NCI-H1436 treated with DMSO at 0.1 percent for 48 hours (cell line): Measurements from ENCODE around the gene CFHR1.
"Not testable (repeated sequence)": the region's sequence is repeated elsewhere in the genome, so short reads cannot be mapped to it uniquely, and the experiment has no call there.

Source experiments
- DNase-seq: peaks from one replicate; lab custom pipeline; 2025; lab: John Stamatoyannopoulos, UW

The CFHR1 gene

DNA sequence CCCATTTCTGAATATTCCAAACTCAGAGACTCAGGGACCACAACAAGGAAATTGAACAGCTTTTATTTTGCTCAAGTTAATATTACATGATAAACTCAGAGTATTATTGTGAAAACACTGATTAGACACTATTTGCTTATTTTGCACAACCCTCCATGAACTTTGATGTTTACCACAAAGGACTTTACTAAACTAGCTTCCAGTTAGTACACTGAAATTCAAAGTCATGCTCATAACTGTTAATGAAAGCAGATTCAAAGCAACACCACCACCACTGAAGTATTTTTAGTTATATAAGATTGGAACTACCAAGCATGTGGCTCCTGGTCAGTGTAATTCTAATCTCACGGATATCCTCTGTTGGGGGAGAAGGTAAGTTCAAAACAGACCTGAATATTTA, at the start of gene CFHR1:
CFHR1 (plus strand) TSS at position 201 of the 400 bp plus-strand sequence; CDS start at position 315, 114 bp downstream.
- not testable (repeated sequence) for DNase-seq

DNA sequence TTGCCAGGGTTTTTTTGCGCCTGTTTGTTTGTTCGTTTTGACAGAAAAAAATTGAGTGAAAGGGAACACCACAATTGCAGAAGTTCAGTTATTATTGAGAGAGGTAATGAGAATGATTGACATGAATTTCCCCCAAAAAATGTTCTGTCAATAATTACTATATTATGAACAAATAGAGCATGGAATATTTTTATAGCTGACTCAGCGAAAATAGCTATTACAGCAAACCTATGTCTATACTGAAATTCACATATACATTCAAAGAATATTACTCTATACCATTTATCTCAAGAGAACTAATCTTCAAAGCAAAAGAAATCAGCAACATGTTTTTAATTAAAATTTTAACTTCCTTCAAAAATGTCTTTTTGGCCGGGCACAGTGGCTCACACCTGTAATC, 49.7 kb upstream of the CFHR1 start:
- not testable (repeated sequence) for DNase-seq

DNA sequence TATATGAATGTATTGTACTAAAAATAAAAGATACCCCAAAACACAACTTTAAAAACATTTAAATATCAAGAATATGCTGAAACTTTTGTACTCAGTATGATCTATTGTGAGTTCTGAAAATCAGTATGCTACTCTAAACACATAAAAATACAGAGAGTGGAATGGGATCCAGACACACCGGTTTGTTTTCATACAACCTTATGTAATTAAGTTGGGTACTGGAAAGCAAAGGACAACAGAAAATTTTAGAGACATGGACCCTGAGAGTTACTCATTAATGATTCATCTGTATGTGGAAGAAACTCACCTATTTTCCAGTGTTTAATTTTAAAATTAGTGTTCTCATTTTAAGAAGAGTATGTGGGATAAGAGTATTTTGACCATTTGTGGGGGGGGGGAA, 45.8 kb upstream of the CFHR1 start:
- no peak for DNase-seq

DNA sequence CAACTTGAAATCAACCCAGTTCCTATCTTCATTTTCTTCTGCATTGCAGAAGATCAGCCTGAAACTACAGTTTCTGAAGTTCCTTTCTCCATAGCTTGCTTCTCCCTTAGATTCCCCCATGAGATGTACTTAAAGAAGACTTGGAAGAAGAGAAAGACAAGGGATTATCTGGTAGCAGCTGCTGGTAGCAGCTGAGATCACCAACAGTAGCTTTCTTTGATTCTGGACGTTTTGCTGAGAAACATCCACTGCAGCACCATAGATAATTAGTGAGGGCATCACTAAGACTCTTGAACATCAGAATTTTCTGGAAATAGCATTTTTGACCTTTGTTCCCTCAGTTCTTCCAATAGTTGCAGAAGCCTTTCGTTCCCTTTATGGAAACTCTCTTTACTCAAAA, 45.4 kb upstream of the CFHR1 start:
- DNase-seq = no peak

DNA sequence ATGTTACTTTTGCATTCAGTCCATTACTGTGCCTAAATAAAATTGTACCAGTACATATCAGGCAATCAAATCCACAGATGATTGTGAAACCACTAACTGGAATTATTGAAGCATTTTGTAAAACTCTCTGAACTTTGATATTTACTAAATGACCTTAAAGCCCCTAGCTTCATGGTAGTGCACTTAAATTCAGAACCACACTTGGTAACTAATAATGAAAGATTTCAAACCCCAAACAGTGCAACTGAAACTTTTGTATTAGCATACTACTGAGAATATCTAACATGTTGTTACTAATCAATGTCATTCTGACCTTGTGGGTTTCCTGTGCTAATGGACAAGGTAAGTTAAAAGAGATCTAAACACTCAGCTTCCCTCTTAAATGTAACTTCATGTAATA, 44.9 kb upstream of the CFHR1 start, which contains the start of gene CFHR3:
CFHR3 (plus strand) TSS at position 238 of the 400 bp plus-strand sequence; CDS start at position 285, 47 bp downstream.
- no peak for DNase-seq

DNA sequence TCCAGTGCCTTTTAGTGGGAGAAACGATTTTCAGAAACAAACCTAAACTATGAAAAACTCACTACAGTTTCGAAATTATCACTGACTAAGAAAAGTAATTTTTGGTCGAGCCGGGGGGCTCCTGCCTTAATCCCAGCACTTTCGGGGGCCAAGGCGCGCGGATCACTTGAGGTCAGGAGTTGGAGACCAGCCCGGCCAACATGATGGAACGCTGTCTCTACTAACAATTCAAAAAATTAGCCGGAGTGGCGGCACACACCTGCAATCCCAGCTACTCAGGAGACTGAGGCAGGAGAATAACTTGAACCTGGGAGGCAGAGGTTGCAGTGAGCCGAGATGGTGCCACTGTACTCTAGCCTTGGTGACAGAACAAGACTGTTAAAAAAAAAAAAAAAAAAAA, 41.9 kb upstream of the CFHR1 start:
- DNase-seq = no peak

DNA sequence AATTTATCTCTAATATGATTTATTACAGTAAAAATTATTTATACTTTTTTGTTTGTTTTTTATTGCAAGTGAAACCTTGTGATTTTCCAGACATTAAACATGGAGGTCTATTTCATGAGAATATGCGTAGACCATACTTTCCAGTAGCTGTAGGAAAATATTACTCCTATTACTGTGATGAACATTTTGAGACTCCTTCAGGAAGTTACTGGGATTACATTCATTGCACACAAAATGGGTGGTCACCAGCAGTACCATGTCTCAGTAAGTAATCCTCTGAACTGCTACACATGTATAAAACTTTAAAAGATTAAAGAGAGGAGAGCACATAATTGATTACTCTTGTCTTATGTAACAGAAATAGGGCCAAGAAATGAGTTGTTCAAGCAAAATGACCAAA, 40.4 kb upstream of the CFHR1 start:
- no peak for DNase-seq

DNA sequence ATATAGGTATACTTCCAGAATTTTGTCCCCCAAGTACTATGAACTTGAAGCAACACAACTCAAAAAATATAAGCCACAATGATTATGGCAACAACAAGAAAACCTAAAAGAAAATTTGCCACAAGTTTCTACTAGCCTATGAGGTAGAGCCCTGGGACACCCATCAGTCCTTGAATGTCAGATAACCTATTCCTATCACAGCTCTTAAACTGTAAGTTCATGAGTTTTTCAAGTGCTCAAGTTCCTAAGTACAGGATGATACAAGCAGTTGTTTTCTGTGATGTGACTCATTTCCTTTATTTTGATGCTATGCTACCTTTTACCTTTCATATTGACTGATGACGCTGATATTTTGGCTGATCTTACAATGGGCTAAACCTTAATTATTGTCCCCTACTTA, 28.3 kb upstream of the CFHR1 start:
- DNase-seq = not testable (repeated sequence)

DNA sequence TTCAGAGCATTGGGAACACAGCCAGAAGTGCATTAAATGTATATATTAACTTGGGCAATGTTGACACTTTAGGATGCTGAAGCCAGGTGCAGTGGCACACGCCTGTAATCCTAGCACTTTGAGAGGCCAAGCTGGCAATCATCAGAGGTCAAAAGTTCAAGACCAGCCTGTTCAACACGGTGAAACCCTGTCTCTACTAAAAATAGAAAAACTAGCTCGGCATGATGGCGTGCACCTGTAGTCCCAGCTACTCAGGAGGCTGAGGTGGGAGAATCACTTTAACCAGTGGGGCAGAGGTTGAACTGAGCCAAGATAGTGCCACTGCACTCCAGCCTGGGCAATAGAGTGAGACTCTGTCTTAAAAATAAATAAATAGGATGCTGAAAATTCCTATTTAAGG, 25.4 kb upstream of the CFHR1 start:
- DNase-seq = peak; percentile 85

DNA sequence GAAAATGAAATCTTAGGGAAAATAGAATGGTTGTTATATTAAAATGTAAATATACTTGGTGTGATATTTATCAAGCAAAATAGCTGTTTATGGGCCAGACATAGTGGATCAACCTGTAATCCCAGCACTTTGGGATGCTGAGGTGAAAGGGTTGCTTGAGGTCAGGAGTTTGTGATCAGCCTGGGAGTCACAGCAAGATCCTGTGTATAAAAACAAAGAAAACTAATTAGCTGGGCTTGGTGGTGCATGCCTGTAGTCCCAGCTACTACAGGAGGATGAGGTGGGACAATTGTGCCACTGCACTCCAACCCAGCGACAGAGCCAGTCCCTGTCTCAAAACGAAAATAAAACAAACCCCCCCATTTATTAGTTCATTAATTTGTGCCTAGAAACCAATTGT, 21.6 kb upstream of the CFHR1 start:
- no peak for DNase-seq

DNA sequence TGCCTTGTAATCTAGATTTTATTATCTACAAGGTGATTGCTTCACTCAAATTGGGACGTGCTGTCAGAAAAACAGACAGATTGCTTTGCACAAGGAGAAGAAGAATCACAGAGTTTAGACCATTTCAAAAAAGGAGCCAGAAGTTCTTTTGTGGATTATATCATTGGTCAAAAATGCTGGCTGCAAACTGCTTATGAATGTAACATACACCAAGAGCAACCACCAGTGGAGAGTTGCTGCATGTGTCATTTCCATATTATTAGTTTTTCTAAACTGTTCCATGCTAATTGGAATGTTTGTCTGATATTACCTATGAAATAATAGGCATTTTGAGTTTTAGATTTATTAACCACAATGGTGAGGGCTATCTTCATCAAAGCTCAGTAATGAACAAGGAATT, 17.6 kb upstream of the CFHR1 start:
- DNase-seq = not testable (repeated sequence)

DNA sequence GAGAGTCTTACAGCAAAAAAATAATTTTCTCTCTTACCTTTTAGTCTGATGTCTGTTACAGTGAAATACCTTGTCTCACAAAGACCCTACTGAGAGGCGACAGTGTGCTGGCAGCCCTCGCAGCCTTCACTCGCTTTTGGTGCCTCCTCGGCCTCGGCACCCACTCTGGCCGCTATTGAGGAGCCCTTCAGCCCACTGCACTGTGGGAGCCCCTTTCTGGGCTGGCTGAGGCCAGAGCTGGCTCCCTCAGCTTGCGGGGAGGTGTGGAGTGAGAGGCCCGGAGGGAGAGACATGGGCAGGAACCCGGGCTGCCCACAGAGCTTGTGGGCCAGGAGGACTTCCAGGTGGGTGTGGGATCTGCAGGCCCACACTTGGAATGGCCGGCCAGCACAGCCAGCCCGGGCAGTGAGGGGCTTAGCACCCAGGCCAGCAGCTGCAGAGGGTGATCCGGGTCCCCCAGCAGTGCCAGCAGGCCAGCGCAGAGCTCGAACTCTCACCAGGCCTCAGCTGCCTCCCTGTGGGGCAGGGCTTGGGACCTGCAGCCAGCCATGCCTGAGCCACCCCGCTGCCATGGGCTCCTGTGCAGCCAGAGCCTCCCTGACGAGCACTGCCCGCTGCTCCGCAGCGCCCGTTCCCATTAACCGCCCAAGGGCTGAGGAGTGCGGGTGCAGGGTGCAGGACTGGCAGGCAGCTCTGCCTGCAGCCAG, 10.8 kb upstream of the CFHR1 start:
- no peak for DNase-seq

DNA sequence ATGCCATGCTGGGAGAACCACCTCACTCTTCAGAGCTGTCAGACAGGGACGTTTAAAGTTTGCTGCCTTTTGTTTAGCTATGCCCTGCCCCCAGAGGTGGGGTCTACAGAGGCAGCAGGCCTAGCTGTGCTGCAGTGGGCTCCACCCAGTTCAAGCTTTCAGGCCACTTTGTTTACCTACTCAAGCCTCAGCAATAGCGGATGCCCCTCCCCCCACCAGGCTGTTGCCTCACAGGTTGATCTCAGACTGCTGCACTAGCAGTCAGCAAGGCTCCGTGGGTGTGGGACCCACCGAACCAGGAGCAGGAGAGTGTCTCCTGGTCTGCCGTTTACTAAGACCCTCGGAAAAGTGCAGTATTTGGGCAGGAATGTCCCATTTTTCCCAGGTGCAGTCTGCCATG, 2.1 kb upstream of the CFHR1 start:
- DNase-seq = not testable (repeated sequence)

DNA sequence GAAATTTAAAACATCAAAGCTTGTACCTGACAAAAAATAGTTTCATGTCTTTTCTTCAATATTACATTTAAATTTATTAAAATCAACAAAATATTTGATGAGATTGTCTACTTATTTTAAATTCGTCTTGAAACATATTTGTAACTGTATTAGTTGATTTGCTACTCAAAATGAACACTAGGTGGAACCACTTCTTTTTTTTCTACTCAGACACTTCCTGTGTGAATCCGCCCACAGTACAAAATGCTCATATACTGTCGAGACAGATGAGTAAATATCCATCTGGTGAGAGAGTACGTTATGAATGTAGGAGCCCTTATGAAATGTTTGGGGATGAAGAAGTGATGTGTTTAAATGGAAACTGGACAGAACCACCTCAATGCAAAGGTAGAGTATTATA, 8.3 kb downstream of the CFHR1 start:
- not testable (repeated sequence) for DNase-seq

DNA sequence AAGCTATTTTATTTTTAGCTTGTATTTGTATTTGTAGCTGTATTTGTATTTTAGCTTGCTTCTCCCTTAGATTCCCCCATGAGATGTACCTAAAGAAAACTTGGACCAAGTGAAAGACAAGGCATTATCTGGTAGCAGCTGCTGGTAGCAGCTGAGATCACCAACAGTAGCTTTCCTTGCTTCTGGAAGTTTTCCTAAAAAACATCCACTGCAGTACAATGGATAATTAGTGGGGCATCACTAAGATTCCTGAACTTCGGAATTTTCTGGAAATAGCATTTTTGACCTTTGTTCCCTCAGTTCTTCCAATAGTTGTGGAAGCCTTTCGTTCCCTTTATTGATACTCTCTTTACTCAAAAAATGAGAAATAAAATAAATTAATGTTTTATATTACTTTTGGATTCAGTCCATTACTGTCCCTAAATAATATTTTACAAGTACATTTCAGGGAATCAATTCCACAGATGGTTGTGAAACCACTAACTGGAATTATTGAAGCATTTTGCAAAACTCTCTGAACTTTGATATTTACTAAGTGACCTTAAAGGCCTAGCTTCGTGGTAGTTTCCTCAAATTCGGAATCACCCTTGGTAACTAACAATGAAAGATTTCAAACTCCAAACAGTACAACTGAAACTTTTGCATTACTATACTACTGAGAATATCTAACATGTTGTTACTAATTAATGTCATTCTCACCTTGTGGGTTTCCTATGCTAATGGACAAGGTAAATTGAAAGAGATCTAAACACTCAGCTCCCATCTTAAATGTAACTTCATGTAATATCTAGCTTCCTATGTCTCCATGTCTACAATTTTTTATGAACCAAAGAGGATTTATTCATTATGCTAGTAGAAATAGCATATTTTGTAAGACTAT, 30.3 kb downstream of the CFHR1 start:
- DNase-seq = not testable (repeated sequence)

DNA sequence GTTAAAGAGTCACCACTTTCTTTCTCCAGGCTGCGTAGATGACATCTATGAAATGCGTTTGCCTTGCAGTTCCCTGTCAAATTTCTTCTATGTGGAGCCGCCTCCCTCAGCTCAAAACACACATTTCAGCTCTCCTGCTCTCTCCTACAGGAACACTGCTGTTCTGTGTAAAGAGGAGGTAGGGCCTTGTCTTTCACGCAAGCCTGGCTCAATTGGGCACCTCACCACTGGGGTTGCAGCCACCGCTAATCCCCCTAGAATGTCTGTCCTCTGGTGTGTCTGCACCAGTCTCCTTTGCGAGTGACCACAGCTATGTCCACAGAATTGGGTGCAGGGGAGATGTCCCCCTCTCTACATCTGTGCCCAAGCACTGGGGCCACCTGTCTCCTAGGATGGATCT, 36.5 kb downstream of the CFHR1 start:
- no peak for DNase-seq

DNA sequence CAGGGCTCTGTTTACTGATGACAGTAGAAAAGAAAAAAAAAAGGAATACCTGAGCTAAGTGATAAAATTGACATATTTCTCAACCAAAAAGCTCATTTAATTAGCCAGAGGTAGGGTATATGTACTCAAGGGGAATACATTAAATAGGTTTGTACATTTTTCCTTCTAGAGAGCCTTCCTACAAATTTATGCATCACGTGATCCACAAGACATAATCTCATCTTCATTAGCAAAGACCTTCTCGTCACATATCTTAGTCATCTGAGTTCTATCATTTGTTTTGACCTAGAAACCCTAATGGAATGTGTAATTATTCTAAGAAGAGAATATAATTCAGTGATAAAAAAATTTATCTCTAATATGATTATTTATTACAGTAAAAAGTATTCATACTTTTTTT, 37.7 kb downstream of the CFHR1 start:
- no peak for DNase-seq

DNA sequence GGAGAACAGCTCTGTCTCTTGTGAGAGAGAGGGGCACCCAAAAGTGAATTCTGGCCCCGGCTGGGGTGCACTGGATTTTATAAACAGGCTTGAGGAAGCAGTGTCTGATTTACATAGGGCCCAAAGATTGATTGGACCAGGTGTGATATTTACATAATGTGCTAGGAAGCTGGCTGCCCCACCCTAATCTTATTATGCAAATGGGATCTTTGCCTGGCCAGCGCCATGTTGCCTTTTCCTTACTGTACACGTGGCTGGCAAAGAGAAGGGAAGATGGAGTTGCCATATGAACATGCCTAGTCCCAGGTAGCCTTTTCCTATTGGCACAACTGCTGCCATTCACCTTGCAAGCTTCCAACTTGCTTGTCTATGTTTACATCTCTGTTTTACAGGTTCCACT, 39.3 kb downstream of the CFHR1 start:
- DNase-seq = no peak

DNA sequence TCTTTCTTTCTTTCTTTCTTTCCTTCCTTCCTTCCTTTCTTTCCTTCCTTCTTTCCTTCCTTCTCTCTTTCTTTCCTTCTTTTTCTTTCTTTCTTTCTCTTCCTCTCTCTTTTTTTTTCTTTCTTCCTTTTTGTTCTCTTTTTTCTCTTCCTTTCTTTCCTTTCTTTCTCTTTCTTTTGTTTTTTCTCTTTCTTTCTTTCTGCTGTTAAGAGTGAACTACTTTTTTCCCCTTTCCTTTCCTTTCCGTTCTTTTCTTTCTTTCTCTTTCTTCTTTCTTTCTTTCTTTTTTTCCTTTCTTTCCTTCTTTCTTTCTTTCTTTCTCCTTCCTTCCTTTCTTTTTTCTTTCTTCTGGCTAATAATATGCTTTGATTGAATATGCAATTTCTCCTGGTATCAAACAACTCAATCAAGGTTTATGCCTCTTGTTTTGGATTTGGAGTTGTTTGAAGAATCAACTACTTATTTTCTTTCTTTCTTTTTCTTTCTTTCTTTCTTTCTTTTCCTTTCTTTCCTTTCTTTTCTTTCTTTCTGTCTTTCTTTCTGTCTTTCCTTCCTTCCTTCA, 40.9 kb downstream of the CFHR1 start:
- DNase-seq = no peak

DNA sequence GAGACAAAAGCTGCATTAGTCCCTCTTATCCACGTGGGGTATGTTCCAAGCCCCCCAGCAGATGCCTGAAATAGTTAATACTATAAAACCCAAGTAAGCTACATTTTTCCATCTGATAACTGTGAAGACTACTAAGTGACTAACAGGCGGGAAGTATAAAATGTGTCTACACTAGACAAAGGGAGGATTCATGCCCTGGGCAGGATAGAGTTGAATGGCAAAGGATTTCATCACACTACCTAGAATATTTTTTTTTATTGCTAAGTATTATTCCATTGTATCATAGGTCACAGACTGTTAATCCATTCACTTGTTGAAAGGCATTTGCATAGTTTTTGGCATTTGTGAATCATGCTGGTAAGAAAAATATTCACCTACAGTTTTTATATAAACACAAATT, 41.9 kb downstream of the CFHR1 start:
- DNase-seq = no peak

DNA sequence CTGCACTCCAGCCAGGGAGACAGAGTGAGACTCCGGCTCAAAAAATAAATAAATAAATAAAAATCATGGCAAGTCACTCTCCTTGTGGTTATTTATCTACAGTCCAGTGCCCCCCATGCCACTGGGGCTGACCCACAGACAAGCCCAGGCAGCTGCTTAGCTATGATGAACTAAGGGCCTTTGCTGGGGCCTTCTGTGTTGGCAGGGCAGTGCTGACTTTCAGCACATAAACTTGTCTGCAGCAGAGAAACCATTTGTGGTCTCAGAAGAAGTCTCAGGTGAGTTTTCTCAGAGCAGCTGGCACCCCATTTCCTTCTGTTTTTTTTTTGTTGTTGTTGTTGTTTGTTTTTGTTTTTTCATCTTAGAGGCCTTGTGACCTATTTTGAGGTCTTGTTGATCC, 47.4 kb downstream of the CFHR1 start:
- DNase-seq = no peak

DNA sequence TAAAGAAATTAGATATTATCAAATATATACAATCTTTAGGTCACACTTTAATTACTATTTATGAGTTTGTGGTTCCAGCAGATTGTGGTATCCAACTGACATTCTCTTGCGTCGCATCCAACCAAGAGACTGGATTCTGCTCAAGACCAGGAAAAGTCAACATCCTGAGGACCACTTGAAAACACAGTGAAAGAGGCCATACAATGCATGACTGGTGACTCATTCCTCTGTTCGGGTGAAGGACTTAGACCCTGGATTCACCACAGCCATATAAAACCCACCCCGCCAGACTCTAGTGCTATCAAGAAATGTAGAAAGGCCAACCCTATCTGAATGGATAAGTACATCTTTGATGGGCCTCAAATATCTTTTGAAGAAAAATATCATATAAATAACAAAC, 53.9 kb downstream of the CFHR1 start:
- DNase-seq = no peak

DNA sequence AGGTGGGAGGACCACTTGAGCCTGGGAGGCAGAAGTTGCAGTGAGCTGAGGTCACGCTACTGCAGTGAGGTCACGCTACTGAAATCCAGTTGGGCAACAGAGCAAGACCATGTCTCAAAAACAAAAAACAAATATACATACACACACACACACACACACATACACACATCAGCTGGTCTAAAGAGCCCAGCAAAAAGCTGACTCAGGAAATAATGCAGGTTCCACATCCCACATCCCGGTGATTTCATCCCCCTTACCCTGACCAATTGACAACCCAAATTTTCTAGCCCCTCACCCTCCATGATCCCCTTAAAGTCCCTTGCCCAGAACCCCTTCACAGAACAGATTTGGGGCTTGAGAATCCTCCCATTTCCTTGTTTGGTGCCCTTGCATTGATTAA, 56.4 kb downstream of the CFHR1 start:
- no peak for DNase-seq
